B cell (primary cell): ENCODE results near the gene KLHL6.

Experiments used
- CTCF ChIP-seq: fragments of 200-600 bp; IDR thresholded peaks from one replicate; pipeline ENCODE4 v1.8.0; 2022; ENCODE audit warnings: antibody characterized with exemption, mild to moderate bottlenecking
- EZH2 ChIP-seq: IDR thresholded peaks from 2 replicates; pipeline ENCODE4 v1.6.1; 2012; ENCODE audit warnings: borderline replicate concordance, low read depth, mild to moderate bottlenecking, moderate library complexity, low read length; ENCODE audit not compliant: insufficient read depth, poor library complexity, severe bottlenecking

DNA sequence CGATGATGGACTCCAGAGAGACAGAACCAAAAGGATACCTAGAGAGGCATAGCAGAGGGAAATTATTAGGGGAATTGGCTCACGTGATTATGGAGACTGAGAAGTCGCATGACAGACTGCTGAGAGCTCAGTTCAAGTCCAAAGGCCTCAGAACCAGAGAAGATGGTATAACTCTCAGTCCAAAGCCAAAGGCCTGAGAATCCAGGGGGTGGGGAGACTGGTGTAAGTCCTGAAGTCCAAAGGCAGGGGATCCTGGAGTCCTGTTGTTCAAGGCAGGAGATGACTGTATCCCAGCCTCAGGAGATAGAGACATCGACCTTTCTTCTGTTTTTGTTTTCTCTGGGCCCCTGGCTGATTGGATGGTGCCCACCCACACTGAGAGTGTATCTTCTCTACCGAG, 1.2 kb upstream of the KLHL6 start:
- TF ChIP-seq CTCF = no peak
- TF ChIP-seq EZH2 = no peak
